Fibroblast of lung (primary cell): ENCODE measurements around the gene SYN1. TPM values are rescaled to one million over a fixed set of nuclear protein-coding genes. Genes with fewer than 3 reads are reported as not detected.

ENCODE experiments used
- DNase-seq, 2 donors: peaks; one replicate each; pipeline versions ENCODE4 v3.0.0 to v3.0.0-alpha.2; 2010; ENCODE audit warnings: low read depth in 2 of 2
- H2AFZ ChIP-seq: 2 replicates; pipeline ENCODE4 v1.5.1; 2012; ENCODE audit warnings: low read length, control low read depth, inconsistent platforms
- H3K27ac ChIP-seq: 2 replicates; pipeline ENCODE4 v1.5.1; 2011; ENCODE audit warnings: low read length, control low read depth; ENCODE audit not compliant: insufficient read depth
- H3K27me3 ChIP-seq: 2 replicates; pipeline ENCODE4 v1.5.1; 2011; ENCODE audit warnings: mild to moderate bottlenecking, low read length; ENCODE audit not compliant: control insufficient read depth, insufficient read depth
- H3K36me3 ChIP-seq: 2 replicates; pipeline ENCODE4 v1.5.1; 2011; ENCODE audit warnings: low read length; ENCODE audit not compliant: control insufficient read depth, insufficient read depth
- H3K4me1 ChIP-seq: 2 replicates; pipeline ENCODE4 v1.5.1; 2011; ENCODE audit warnings: low read length; ENCODE audit not compliant: control insufficient read depth, insufficient read depth; ENCODE audit errors: extremely low read depth
- H3K4me2 ChIP-seq: 2 replicates; pipeline ENCODE4 v1.5.1; 2011; ENCODE audit warnings: low read length, control low read depth; ENCODE audit not compliant: insufficient read depth; ENCODE audit errors: extremely low read depth
- H3K4me3 ChIP-seq, 4 experiments: fragments of 200-600 bp in 1 of 4; sonication (generic) in 1 of 4; replicated peaks in 1 of 4; 2 replicates each; pipeline ENCODE4 v1.5.1; 2011 to 2016; ENCODE audit warnings: low read length in 4 of 4, low read depth in 3 of 4, mild to moderate bottlenecking in 3 of 4, control low read depth in 2 of 4, inconsistent platforms in 1 of 4, mixed read lengths in 1 of 4; ENCODE audit not compliant: insufficient read depth in 1 of 4; ENCODE audit errors: control extremely low read depth in 1 of 4
- H3K79me2 ChIP-seq: 2 replicates; pipeline ENCODE4 v1.5.1; 2012; ENCODE audit warnings: mild to moderate bottlenecking, low read length, inconsistent platforms; ENCODE audit not compliant: control insufficient read depth, insufficient read depth
- H3K9ac ChIP-seq: 2 replicates; pipeline ENCODE4 v1.5.1; 2011; ENCODE audit warnings: mild to moderate bottlenecking, low read length, control low read depth; ENCODE audit not compliant: insufficient read depth
- H3K9me3 ChIP-seq: 2 replicates; pipeline ENCODE4 v1.5.1; 2012; ENCODE audit warnings: low read depth, low read length; ENCODE audit not compliant: control insufficient read depth, insufficient read depth
- H4K20me1 ChIP-seq: 2 replicates; pipeline ENCODE4 v1.5.1; 2011; ENCODE audit warnings: low read length; ENCODE audit not compliant: control insufficient read depth, insufficient read depth; ENCODE audit errors: extremely low read depth
- EZH2 ChIP-seq: IDR thresholded peaks from 2 replicates; pipeline ENCODE4 v1.5.1; 2012; ENCODE audit warnings: low read length, control low read depth, mild to moderate bottlenecking; ENCODE audit errors: missing control alignments
- polyA plus RNA-seq, 2 donors: library from polyadenylated mRNA; depleted of rRNA in 1 of 2; stranded (reverse) in 1 of 2; unstranded in 1 of 2; fragments of >200 nt; gene quantifications; 2 replicates each; pipeline ENCODE4 v1.2.1, GENCODE V29; 2011 to 2012; ENCODE audit warnings: missing spikeins in 1 of 2
- total RNA-seq: library from RNA; depleted of rRNA; stranded (reverse); fragments of >200 nt; gene quantifications from 2 replicates; pipeline ENCODE4 v1.2.1, GENCODE V29; 2014
- TF ChIP-seq, protein P1 (sequence below), 2 donors: IDR thresholded peaks in 1 of 2; conservative IDR thresholded peaks in 1 of 2; 1 replicate in 1 of 2; 2 replicates in 1 of 2; pipeline ENCODE4 v1.5.1; 2011 to 2012; ENCODE audit warnings: low read length in 2 of 2, control low read depth in 1 of 2, inconsistent platforms in 1 of 2, low read depth in 1 of 2, mild to moderate bottlenecking in 1 of 2

Gene SYN1
- total and polyA plus RNA-seq, 2 donors (not counting 1 experiment from before 2014, with no cell fraction given), result 0.17 to 0.56 TPM

- no peak for DNase-seq
- H4K20me1 ChIP-seq, result no peaks in the 10 kb centered on the region
- no peaks in the 10 kb centered on the region for H3K27me3 ChIP-seq
- no peaks in the 10 kb centered on the region for H3K79me2 ChIP-seq
- TF ChIP-seq, protein P1, sequence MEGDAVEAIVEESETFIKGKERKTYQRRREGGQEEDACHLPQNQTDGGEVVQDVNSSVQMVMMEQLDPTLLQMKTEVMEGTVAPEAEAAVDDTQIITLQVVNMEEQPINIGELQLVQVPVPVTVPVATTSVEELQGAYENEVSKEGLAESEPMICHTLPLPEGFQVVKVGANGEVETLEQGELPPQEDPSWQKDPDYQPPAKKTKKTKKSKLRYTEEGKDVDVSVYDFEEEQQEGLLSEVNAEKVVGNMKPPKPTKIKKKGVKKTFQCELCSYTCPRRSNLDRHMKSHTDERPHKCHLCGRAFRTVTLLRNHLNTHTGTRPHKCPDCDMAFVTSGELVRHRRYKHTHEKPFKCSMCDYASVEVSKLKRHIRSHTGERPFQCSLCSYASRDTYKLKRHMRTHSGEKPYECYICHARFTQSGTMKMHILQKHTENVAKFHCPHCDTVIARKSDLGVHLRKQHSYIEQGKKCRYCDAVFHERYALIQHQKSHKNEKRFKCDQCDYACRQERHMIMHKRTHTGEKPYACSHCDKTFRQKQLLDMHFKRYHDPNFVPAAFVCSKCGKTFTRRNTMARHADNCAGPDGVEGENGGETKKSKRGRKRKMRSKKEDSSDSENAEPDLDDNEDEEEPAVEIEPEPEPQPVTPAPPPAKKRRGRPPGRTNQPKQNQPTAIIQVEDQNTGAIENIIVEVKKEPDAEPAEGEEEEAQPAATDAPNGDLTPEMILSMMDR (conservative IDR thresholded peaks at IDR 0.05 in 1 of 2, IDR thresholded peaks at IDR 0.05 in 1 of 2; ENCODE audit: low read depth in 1 of 2, low read length in 2 of 2), result no peak
- no peak for TF ChIP-seq EZH2
- H3K27ac ChIP-seq, result no peak overlapping the region
- no peaks in the 10 kb centered on the region for H3K9me3 ChIP-seq
- no peaks in the 10 kb centered on the region for H3K36me3 ChIP-seq
- H2AFZ ChIP-seq, result no peak overlapping the region
- H3K4me1 ChIP-seq, result no peaks in the 10 kb centered on the region
- H3K4me3 ChIP-seq, result no peak overlapping the region
- no peak overlapping the region for H3K4me2 ChIP-seq
- no peak overlapping the region for H3K9ac ChIP-seq
Observed at GRCh38 chrX:47593522-47593921, 26.1 kb downstream of the SYN1 start.

GRCh38 chrX:47590984-47591383 is 28.7 kb downstream of the SYN1 start:
- H3K9me3 ChIP-seq, result no peaks in the 10 kb centered on the region
- H3K27me3 ChIP-seq, result no peaks in the 10 kb centered on the region
- no peaks in the 10 kb centered on the region for H3K4me1 ChIP-seq
- no peaks in the 10 kb centered on the region for H3K79me2 ChIP-seq
- no peak overlapping the region for H3K27ac ChIP-seq
- H3K36me3 ChIP-seq, result no peaks in the 10 kb centered on the region
- no peak for TF ChIP-seq EZH2
- TF ChIP-seq, protein P1 (conservative IDR thresholded peaks at IDR 0.05 in 1 of 2, IDR thresholded peaks at IDR 0.05 in 1 of 2; ENCODE audit: low read depth in 1 of 2, low read length in 2 of 2), result no peak
- no peak overlapping the region for H3K4me3 ChIP-seq
- DNase-seq, result no peak
- no peak overlapping the region for H2AFZ ChIP-seq
- no peak overlapping the region for H3K4me2 ChIP-seq
- H4K20me1 ChIP-seq, result no peaks in the 10 kb centered on the region
- no peak overlapping the region for H3K9ac ChIP-seq

- H3K9me3 ChIP-seq, result no peaks in the 10 kb centered on the region
- peaks cover 3% of the 10 kb centered on the region for H3K36me3 ChIP-seq
- DNase-seq, result no peak
- no peak overlapping the region for H2AFZ ChIP-seq
- H3K4me1 ChIP-seq, result no peaks in the 10 kb centered on the region
- H3K27me3 ChIP-seq, result no peaks in the 10 kb centered on the region
- H3K27ac ChIP-seq, result no peak overlapping the region
- H4K20me1 ChIP-seq, result no peaks in the 10 kb centered on the region
- no peak overlapping the region for H3K4me3 ChIP-seq
- H3K4me2 ChIP-seq, result no peak overlapping the region
- peaks cover 17% of the 10 kb centered on the region for H3K79me2 ChIP-seq
- H3K9ac ChIP-seq, result no peak overlapping the region
- TF ChIP-seq EZH2, result no peak
- TF ChIP-seq, protein P1 (conservative IDR thresholded peaks at IDR 0.05 in 1 of 2, IDR thresholded peaks at IDR 0.05 in 1 of 2; ENCODE audit: low read depth in 1 of 2, low read length in 2 of 2), result no peak
Observed at GRCh38 chrX:47587906-47588735, 31.5 kb downstream of the SYN1 start.
